IMR-90 (cell line): Measurements from ENCODE around the gene MARK2. TPM values are rescaled to one million over a fixed set of nuclear protein-coding genes. Genes with fewer than 3 reads are reported as not detected.
A peak's percentile ranks its signal among the peaks of the same experiment; 100 is the strongest.

Source experiments
- ATAC-seq: fragments of 200-7000 bp; cut with Tn5 transposase; 2 replicates; pipeline ENCODE4 v1.9.1; 2020; ENCODE audit warnings: low read depth, mild to moderate bottlenecking, moderate library complexity
- BruUV-seq: library from RNA; stranded (reverse); fragments of 400-500 nt; replicated peaks from 2 replicates; lab custom pipeline; 2021; lab: Mats Ljungman, UMichigan
- CTCF ChIA-PET: fragments of 300-600 bp; formaldehyde crosslinking; extraction: SDS; loops from one replicate; lab custom pipeline; 2021; ENCODE audit warnings: antibody characterized with exemption; lab: Yijun Ruan, JAX
- POLR2A ChIA-PET: fragments of 300-600 bp; sonication (Branson Sonifier 250); formaldehyde crosslinking; loops from one replicate; lab custom pipeline; 2022; ENCODE audit warnings: antibody characterized with exemption; ENCODE audit not compliant: unreplicated experiment; lab: Charles Lee
- DNase-seq: peaks from one replicate; pipeline ENCODE4 v3.0.0; 2013
- H2AFZ ChIP-seq: replicated peaks from 2 replicates; pipeline ENCODE3; 2013; ENCODE audit warnings: low read length, mild to moderate bottlenecking; ENCODE audit not compliant: poor library complexity
- H2AK5ac ChIP-seq: 2 replicates; pipeline ENCODE4 v1.6.1; 2013; ENCODE audit warnings: low read depth, low read length, inconsistent platforms
- H2AK9ac ChIP-seq: replicated peaks from 2 replicates; pipeline ENCODE3; 2013; ENCODE audit warnings: mild to moderate bottlenecking, low read depth, low read length, moderate library complexity; ENCODE audit not compliant: poor library complexity
- H2BK120ac ChIP-seq: 2 replicates; pipeline ENCODE4 v1.6.1; 2013; ENCODE audit warnings: low read depth, low read length, inconsistent platforms
- H2BK15ac ChIP-seq: 3 replicates; pipeline ENCODE4 v1.6.1; 2013; ENCODE audit warnings: low read depth, low read length, inconsistent platforms
- H2BK20ac ChIP-seq: 2 replicates; pipeline ENCODE4 v1.6.1; 2013; ENCODE audit warnings: low read depth, mild to moderate bottlenecking, inconsistent platforms, low read length, moderate library complexity
- H2BK5ac ChIP-seq: 2 replicates; pipeline ENCODE4 v1.6.1; 2013; ENCODE audit warnings: mild to moderate bottlenecking, low read depth, low read length, inconsistent platforms; ENCODE audit not compliant: poor library complexity, severe bottlenecking
- H3K14ac ChIP-seq: replicated peaks from 2 replicates; pipeline ENCODE4 v1.6.1; 2013; ENCODE audit warnings: low read depth, low read length, inconsistent platforms
- H3K18ac ChIP-seq: 2 replicates; pipeline ENCODE4 v1.6.1; 2013; ENCODE audit warnings: low read depth, low read length, control low read depth
- H3K23ac ChIP-seq: 2 replicates; pipeline ENCODE4 v1.6.1; 2013; ENCODE audit warnings: low read depth, low read length, inconsistent platforms
- H3K27ac ChIP-seq: 2 replicates; pipeline ENCODE4 v1.5.1; 2013; ENCODE audit warnings: mild to moderate bottlenecking, control low read depth, low read length; ENCODE audit not compliant: insufficient read depth
- H3K27me3 ChIP-seq: 2 replicates; pipeline ENCODE4 v1.6.1; 2013; ENCODE audit warnings: low read length; ENCODE audit not compliant: control insufficient read depth, insufficient read depth
- H3K36me3 ChIP-seq: 2 replicates; pipeline ENCODE4 v1.6.1; 2013; ENCODE audit warnings: low read length, mixed read lengths; ENCODE audit not compliant: control insufficient read depth, insufficient read depth
- H3K4ac ChIP-seq: 2 replicates; pipeline ENCODE4 v1.6.1; 2013; ENCODE audit warnings: low read depth, low read length, inconsistent platforms
- H3K4me1 ChIP-seq: 2 replicates; pipeline ENCODE4 v1.6.1; 2013; ENCODE audit warnings: low read length, mixed read lengths; ENCODE audit not compliant: control insufficient read depth, insufficient read depth
- H3K4me2 ChIP-seq: 2 replicates; pipeline ENCODE4 v1.6.1; 2013; ENCODE audit warnings: low read depth, mild to moderate bottlenecking, control low read depth, low read length, moderate library complexity
- H3K4me3 ChIP-seq: 2 replicates; pipeline ENCODE4 v1.5.1; 2013; ENCODE audit warnings: low read depth, mild to moderate bottlenecking, control low read depth, low read length, moderate library complexity; ENCODE audit not compliant: insufficient read depth
- H3K56ac ChIP-seq: 2 replicates; pipeline ENCODE4 v1.6.1; 2013; ENCODE audit warnings: low read length, inconsistent platforms; ENCODE audit not compliant: insufficient read depth; ENCODE audit errors: extremely low read depth
- H3K79me1 ChIP-seq, 2 experiments: 2 replicates each; pipeline ENCODE4 v1.6.1; 2013; ENCODE audit warnings: low read length in 2 of 2, inconsistent platforms in 1 of 2, low read depth in 1 of 2
- H3K9ac ChIP-seq: 2 replicates; pipeline ENCODE4 v1.6.1; 2013; ENCODE audit warnings: low read depth, low read length, control low read depth
- H3K9me1 ChIP-seq: 2 replicates; pipeline ENCODE4 v1.6.1; 2013; ENCODE audit warnings: low read length, inconsistent platforms; ENCODE audit not compliant: insufficient read depth
- H3K9me3 ChIP-seq: 2 replicates; pipeline ENCODE4 v1.6.1; 2013; ENCODE audit warnings: low read length; ENCODE audit not compliant: control insufficient read depth, insufficient read depth
- H4K20me1 ChIP-seq: 2 replicates; pipeline ENCODE4 v1.6.1; 2013; ENCODE audit warnings: low read length, inconsistent platforms; ENCODE audit not compliant: insufficient read depth
- H4K5ac ChIP-seq: 2 replicates; pipeline ENCODE4 v1.6.1; 2013; ENCODE audit warnings: mild to moderate bottlenecking, low read depth, low read length, control low read depth
- H4K8ac ChIP-seq, 2 experiments: 2 replicates each; pipeline ENCODE4 v1.6.1; 2013; ENCODE audit warnings: low read depth in 2 of 2, low read length in 2 of 2, control low read depth in 1 of 2, inconsistent platforms in 1 of 2
- H4K91ac ChIP-seq: 2 replicates; pipeline ENCODE4 v1.6.1; 2013; ENCODE audit warnings: low read depth, low read length, inconsistent platforms; ENCODE audit not compliant: insufficient read depth
- FOS ChIP-seq: fragments of 150-350 bp; IDR thresholded peaks from 2 replicates; pipeline ENCODE4 v1.6.1; 2016; ENCODE audit warnings: low read depth, low read length
- RAD21 ChIP-seq: IDR thresholded peaks from 2 replicates; pipeline ENCODE4 v1.6.1; 2012; ENCODE audit warnings: low read length, improper control_type of control experiment
- RFX5 ChIP-seq: IDR thresholded peaks from 2 replicates; pipeline ENCODE4 v1.8.0; 2012; ENCODE audit warnings: low read depth, mild to moderate bottlenecking, low read length, moderate library complexity
- SMC3 ChIP-seq: fragments of 150-350 bp; IDR thresholded peaks from 2 replicates; pipeline ENCODE4 v1.6.1; 2016; ENCODE audit warnings: low read depth, mild to moderate bottlenecking, antibody characterized with exemption, low read length, moderate library complexity
- WGBS, 2 experiments: methylation state at CpG; one replicate each; pipeline versions ENCODE4 v1.1.5 to v1.1.7; 2013; ENCODE audit warnings: missing lambda C conversion rate in 2 of 2; ENCODE audit not compliant: insufficient read length in 1 of 2; ENCODE audit errors: extremely low coverage in 2 of 2; 5-methylcytosine and 5-hydroxymethylcytosine counted together
- dilution Hi-C: fragments of 300-500 bp; cut with HindIII; formaldehyde crosslinking; loops from one replicate; pipeline ENCODE4 v1.14.3; 2018; ENCODE audit warnings: low sequenced_read_pairs; ENCODE audit not compliant: unreplicated experiment
- in situ Hi-C: fragments of 300-500 bp; cut with MboI; formaldehyde crosslinking; loops from 3 replicates; pipeline ENCODE4 v1.14.3; 2019; ENCODE audit warnings: low sequenced_read_pairs, inconsistent platforms, mixed read lengths
- intact Hi-C: fragments of 100-400 bp; cut with micrococcal nuclease; formaldehyde crosslinking; loops from 2 replicates; pipeline ENCODE4 v1.10.0; 2022
- polyA plus RNA-seq, 3 experiments: library from polyadenylated mRNA; depleted of rRNA; stranded (reverse); fragments of >200 nt; gene quantifications; 2 replicates each; pipeline ENCODE4 v1.2.3, GENCODE V29; 2012; ENCODE audit warnings: low replicate concordance in 1 of 3
- total RNA-seq: library from RNA; depleted of rRNA; stranded (reverse); fragments of >200 nt; gene quantifications from 2 replicates; pipeline ENCODE4 v1.2.3, GENCODE V29; 2012
- TF ChIP-seq, protein P1 (sequence below): conservative IDR thresholded peaks from 2 replicates; pipeline ENCODE4 v1.5.1; 2012; ENCODE audit warnings: mild to moderate bottlenecking, low read depth, low read length, improper control_type of control experiment

The MARK2 gene
- total and polyA plus RNA-seq, 2 of the 4 experiments (the other 2 are of a cell fraction), result 6.6 to 17.3 TPM

DNA sequence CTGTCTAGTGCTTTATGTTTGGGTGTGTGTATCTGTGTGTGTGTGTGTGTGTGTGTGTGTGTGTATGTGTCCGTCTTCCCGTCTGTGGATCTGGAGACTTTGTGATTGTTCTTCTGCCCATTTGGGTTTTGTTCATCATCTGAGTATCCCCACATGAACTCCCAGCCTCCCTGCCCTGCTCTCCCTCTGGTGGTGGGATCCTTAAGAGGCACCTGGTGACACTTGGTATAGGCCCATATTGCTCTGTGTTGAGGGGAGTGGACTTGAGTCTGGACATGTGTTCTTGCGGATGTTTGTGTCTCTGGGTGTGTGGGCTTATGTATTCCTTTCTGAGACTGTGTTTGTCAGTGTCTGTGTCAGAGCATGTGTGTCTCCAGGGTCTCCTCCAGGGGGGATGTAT lies 62.8 kb downstream of the MARK2 start:
- no peaks in the 10 kb centered on the region for H3K4me1 ChIP-seq
- peaks cover 79% of the 10 kb centered on the region for H3K36me3 ChIP-seq
- dilution Hi-C loops, result no loop called here

More for the DNA sequence above, 62.8 kb downstream of the MARK2 start:
- no peak overlapping the region for H3K56ac ChIP-seq
- H4K20me1 ChIP-seq, result peaks cover 5% of the 10 kb centered on the region
- TF ChIP-seq SMC3, result peak; percentile 63
- no peak for TF ChIP-seq FOS
- TF ChIP-seq, protein P1, sequence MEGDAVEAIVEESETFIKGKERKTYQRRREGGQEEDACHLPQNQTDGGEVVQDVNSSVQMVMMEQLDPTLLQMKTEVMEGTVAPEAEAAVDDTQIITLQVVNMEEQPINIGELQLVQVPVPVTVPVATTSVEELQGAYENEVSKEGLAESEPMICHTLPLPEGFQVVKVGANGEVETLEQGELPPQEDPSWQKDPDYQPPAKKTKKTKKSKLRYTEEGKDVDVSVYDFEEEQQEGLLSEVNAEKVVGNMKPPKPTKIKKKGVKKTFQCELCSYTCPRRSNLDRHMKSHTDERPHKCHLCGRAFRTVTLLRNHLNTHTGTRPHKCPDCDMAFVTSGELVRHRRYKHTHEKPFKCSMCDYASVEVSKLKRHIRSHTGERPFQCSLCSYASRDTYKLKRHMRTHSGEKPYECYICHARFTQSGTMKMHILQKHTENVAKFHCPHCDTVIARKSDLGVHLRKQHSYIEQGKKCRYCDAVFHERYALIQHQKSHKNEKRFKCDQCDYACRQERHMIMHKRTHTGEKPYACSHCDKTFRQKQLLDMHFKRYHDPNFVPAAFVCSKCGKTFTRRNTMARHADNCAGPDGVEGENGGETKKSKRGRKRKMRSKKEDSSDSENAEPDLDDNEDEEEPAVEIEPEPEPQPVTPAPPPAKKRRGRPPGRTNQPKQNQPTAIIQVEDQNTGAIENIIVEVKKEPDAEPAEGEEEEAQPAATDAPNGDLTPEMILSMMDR, result peak; percentile 31
- TF ChIP-seq RFX5, result no peak
- TF ChIP-seq RAD21, result peak; percentile 53
- H3K4me3 ChIP-seq, result no peak overlapping the region
- ChIA-PET CTCF (no interaction called here), POLR2A (no interaction called here)
- in situ Hi-C loops (no loop called here), intact Hi-C loops (no loop called here)
- no peak overlapping the region for H3K27ac ChIP-seq
- 100% methylated on average over 1 of the region's 3 CpGs; no CpG with 5 or more reads in 1 of the 2 experiments for WGBS, 2 experiments
- no peak overlapping the region for H3K4me2 ChIP-seq
- H2AK9ac ChIP-seq, result no peak overlapping the region
- no peaks in the 10 kb centered on the region for H3K27me3 ChIP-seq
- no peak overlapping the region for H2BK20ac ChIP-seq
- H3K9ac ChIP-seq, result no peak overlapping the region
- no peak overlapping the region for H2BK15ac ChIP-seq
- no peaks in the 10 kb centered on the region for H3K9me3 ChIP-seq
- BruUV-seq, result no TSS peak
- DNase-seq (peak; percentile 30), ATAC-seq (no peak)
- no peak overlapping the region for H3K23ac ChIP-seq
- H4K5ac ChIP-seq, result no peak overlapping the region
- no peak overlapping the region for H3K4ac ChIP-seq
- H3K9me1 ChIP-seq, result no peaks in the 10 kb centered on the region
- no peak overlapping the region for H4K91ac ChIP-seq
- H3K79me1 ChIP-seq, result peaks cover 3 to 17% of the 10 kb centered on the region in 2 experiments; a peak in 1 of 4 replicates
- no peak overlapping the region for H3K18ac ChIP-seq
- no peak overlapping the region for H2BK5ac ChIP-seq
- H3K14ac ChIP-seq, result no peak overlapping the region
- H2AK5ac ChIP-seq, result no peak overlapping the region
- no peak overlapping the region for H4K8ac ChIP-seq
- no peak overlapping the region for H2BK120ac ChIP-seq
- no peak overlapping the region for H2AFZ ChIP-seq
